CD4-positive, alpha-beta T cell treated with Interferon alpha-2 for 1 hour (primary cell): ENCODE measurements around the gene MTHFD1L.
"Not testable (repeated sequence)": the region's sequence is repeated elsewhere in the genome, so short reads cannot be mapped to it uniquely, and the experiment has no call there.

Experiments
- DNase-seq, 2 donors: peaks; one replicate each; pipeline ENCODE4 v3.0.0-alpha.2; 2020 to 2022

Gene MTHFD1L

GRCh38 chr6:151044465-151045441 lies 179.3 kb downstream of the MTHFD1L start:
- no peak for DNase-seq

GRCh38 chr6:151045511-151046222 lies 180.2 kb downstream of the MTHFD1L start:
- not testable (repeated sequence) for DNase-seq

GRCh38 chr6:151051164-151051563 lies 185.7 kb downstream of the MTHFD1L start:
- DNase-seq, result no peak

GRCh38 chr6:151052021-151052646 lies 186.6 kb downstream of the MTHFD1L start:
- no peak for DNase-seq

- no peak for DNase-seq
These were observed 188.8 kb downstream of the MTHFD1L start for GRCh38 chr6:151054306-151054705.

- DNase-seq, result no peak
These were observed 190.9 kb downstream of the MTHFD1L start for GRCh38 chr6:151056230-151056907.

- no peak for DNase-seq
These were observed 191.6 kb downstream of the MTHFD1L start for GRCh38 chr6:151057061-151057460.

- no peak for DNase-seq
These were observed 192.7 kb downstream of the MTHFD1L start for GRCh38 chr6:151058021-151058733.

- DNase-seq, result peak in 1 of 2 donors; percentile 14
These were observed 194.2 kb downstream of the MTHFD1L start for GRCh38 chr6:151059612-151060095.

- no peak for DNase-seq
These were observed 194.7 kb downstream of the MTHFD1L start for GRCh38 chr6:151060096-151060765.

GRCh38 chr6:151060766-151061531 lies 195.4 kb downstream of the MTHFD1L start:
- DNase-seq, result no peak

GRCh38 chr6:151063352-151063751 lies 197.8 kb downstream of the MTHFD1L start:
- no peak for DNase-seq

- DNase-seq, result no peak
These were observed 198.5 kb downstream of the MTHFD1L start for GRCh38 chr6:151063842-151064647.

- no peak for DNase-seq
These were observed 199.7 kb downstream of the MTHFD1L start for GRCh38 chr6:151065027-151065815.

- no peak for DNase-seq
These were observed 202.4 kb downstream of the MTHFD1L start for GRCh38 chr6:151067684-151068596.

- no peak for DNase-seq
These were observed 203.3 kb downstream of the MTHFD1L start for GRCh38 chr6:151068761-151069312.

- DNase-seq, result no peak
These were observed 204.1 kb downstream of the MTHFD1L start for GRCh38 chr6:151069641-151070040.
